HEK293 (cell line): ENCODE results near the gene WDR44.
A peak's percentile ranks its signal among the peaks of the same experiment; 100 is the strongest.

Experiments
- CTCF ChIA-PET: fragments of 350-600 bp; formaldehyde crosslinking; extraction: SDS; loops from one replicate; lab custom pipeline; 2021; ENCODE audit warnings: antibody characterized with exemption; lab: Yijun Ruan, JAX
- POLR2A ChIA-PET: fragments of 300-600 bp; formaldehyde crosslinking; extraction: SDS; loops from one replicate; lab custom pipeline; 2020; ENCODE audit warnings: antibody characterized with exemption, inconsistent platforms; lab: Yijun Ruan, JAX
- H3K27ac ChIP-seq: fragments of 200-500 bp; sonication (Bioruptor generic); 2 replicates; pipeline ENCODE4 v1.5.1; 2014; ENCODE audit warnings: low read depth, low read length, control low read depth, inconsistent platforms; ENCODE audit errors: extremely low read depth
- H3K36me3 ChIP-seq, 2 experiments: fragments of 200-500 bp in 1 of 2; sonication (Bioruptor generic) in 1 of 2; 1 replicate in 1 of 2; 2 replicates in 1 of 2; pipeline ENCODE4 v1.5.1; 2014 to 2017; ENCODE audit warnings: inconsistent platforms in 2 of 2, low read length in 2 of 2; ENCODE audit not compliant: control insufficient read depth in 2 of 2, insufficient read depth in 1 of 2
- H3K4me1 ChIP-seq: fragments of 200-500 bp; sonication (Bioruptor generic); 2 replicates; pipeline ENCODE4 v1.5.1; 2014; ENCODE audit warnings: mild to moderate bottlenecking, low read length, inconsistent platforms; ENCODE audit not compliant: control insufficient read depth, insufficient read depth
- H3K4me3 ChIP-seq: 2 replicates; pipeline ENCODE4 v1.5.1; 2011; ENCODE audit warnings: low read depth, mild to moderate bottlenecking, control low read depth, low read length, moderate library complexity
- H3K9me3 ChIP-seq: fragments of 200-500 bp; sonication (Bioruptor generic); 2 replicates; pipeline ENCODE4 v1.5.1; 2014; ENCODE audit warnings: low read depth, low read length, inconsistent platforms; ENCODE audit not compliant: control insufficient read depth, insufficient read depth
- KLF8 ChIP-seq: fragments of 450-650 bp; formaldehyde crosslinking; IDR thresholded peaks from 2 replicates; pipeline ENCODE4 v1.5.1; 2016; ENCODE audit warnings: missing biosample characterization, missing genetic modification characterization
- PRDM6 ChIP-seq: fragments of 450-650 bp; formaldehyde crosslinking; IDR thresholded peaks from 2 replicates; pipeline ENCODE4 v1.5.1; 2017; ENCODE audit warnings: missing biosample characterization, missing genetic modification characterization
- TSHZ1 ChIP-seq: fragments of 450-650 bp; formaldehyde crosslinking; IDR thresholded peaks from 2 replicates; pipeline ENCODE4 v1.5.1; 2016; ENCODE audit warnings: missing biosample characterization, missing genetic modification characterization, borderline replicate concordance
- WT1 ChIP-seq: fragments of 450-650 bp; formaldehyde crosslinking; IDR thresholded peaks from 2 replicates; pipeline ENCODE4 v1.5.1; 2016; ENCODE audit warnings: missing biosample characterization, missing genetic modification characterization
- ZFP37 ChIP-seq: fragments of 450-650 bp; formaldehyde crosslinking; IDR thresholded peaks from 2 replicates; pipeline ENCODE4 v1.5.1; 2016; ENCODE audit warnings: missing biosample characterization, missing genetic modification characterization
- ZNF10 ChIP-seq: fragments of 450-650 bp; formaldehyde crosslinking; IDR thresholded peaks from 2 replicates; pipeline ENCODE4 v1.5.1; 2017; ENCODE audit warnings: missing biosample characterization, missing genetic modification characterization
- ZNF146 ChIP-seq: fragments of 450-650 bp; formaldehyde crosslinking; IDR thresholded peaks from 2 replicates; pipeline ENCODE4 v1.5.1; 2016; ENCODE audit warnings: missing biosample characterization, missing genetic modification characterization
- ZNF155 ChIP-seq: fragments of 450-650 bp; formaldehyde crosslinking; IDR thresholded peaks from 2 replicates; pipeline ENCODE4 v1.5.1; 2016; ENCODE audit warnings: missing biosample characterization, missing genetic modification characterization
- ZNF311 ChIP-seq: fragments of 450-650 bp; formaldehyde crosslinking; IDR thresholded peaks from 2 replicates; pipeline ENCODE4 v1.5.1; 2017; ENCODE audit warnings: missing biosample characterization, missing genetic modification characterization, borderline replicate concordance
- ZNF335 ChIP-seq: fragments of 450-650 bp; formaldehyde crosslinking; conservative IDR thresholded peaks from 2 replicates; pipeline ENCODE4 v1.5.1; 2016; ENCODE audit warnings: missing biosample characterization, missing genetic modification characterization
- ZNF404 ChIP-seq: fragments of 450-650 bp; formaldehyde crosslinking; IDR thresholded peaks from 2 replicates; pipeline ENCODE4 v1.5.1; 2017; ENCODE audit warnings: missing biosample characterization, missing genetic modification characterization
- ZNF558 ChIP-seq: fragments of 450-650 bp; formaldehyde crosslinking; IDR thresholded peaks from 2 replicates; pipeline ENCODE4 v1.5.1; 2016; ENCODE audit warnings: missing biosample characterization, missing genetic modification characterization
- ZNF560 ChIP-seq: fragments of 450-650 bp; formaldehyde crosslinking; IDR thresholded peaks from 2 replicates; pipeline ENCODE4 v1.5.1; 2017; ENCODE audit warnings: missing biosample characterization, missing genetic modification characterization, borderline replicate concordance
- ZNF580 ChIP-seq: fragments of 450-650 bp; formaldehyde crosslinking; IDR thresholded peaks from 2 replicates; pipeline ENCODE4 v1.5.1; 2016; ENCODE audit warnings: missing biosample characterization, missing genetic modification characterization
- ZNF629 ChIP-seq: fragments of 450-650 bp; formaldehyde crosslinking; IDR thresholded peaks from 2 replicates; pipeline ENCODE4 v1.5.1; 2017; ENCODE audit warnings: missing biosample characterization, missing genetic modification characterization
- ZNF677 ChIP-seq: fragments of 450-650 bp; IDR thresholded peaks from 2 replicates; pipeline ENCODE4 v1.5.0; 2018; ENCODE audit warnings: missing biosample characterization, mild to moderate bottlenecking, missing genetic modification characterization, moderate library complexity
- ZNF76 ChIP-seq: fragments of 450-650 bp; formaldehyde crosslinking; IDR thresholded peaks from 2 replicates; pipeline ENCODE4; 2016; ENCODE audit warnings: low read depth, missing biosample characterization, missing genetic modification characterization, borderline replicate concordance
- ZNF843 ChIP-seq: fragments of 450-650 bp; formaldehyde crosslinking; IDR thresholded peaks from 2 replicates; pipeline ENCODE4 v1.5.1; 2016; ENCODE audit warnings: missing biosample characterization, missing genetic modification characterization

The WDR44 gene

GRCh38 chrX:118432799-118433198 lies 86.9 kb downstream of the WDR44 start:
- peaks cover 3 to 42% of the 10 kb centered on the region in 2 experiments; a peak in 2 of 3 replicates for H3K36me3 ChIP-seq
- no peak overlapping the region for H3K4me3 ChIP-seq
- CTCF ChIA-PET, result no interaction called here
- H3K4me1 ChIP-seq, result no peaks in the 10 kb centered on the region
- H3K9me3 ChIP-seq, result no peaks in the 10 kb centered on the region
- TF ChIP-seq ZNF10 (tag by site-specific recombination), result peak; percentile 99
- TF ChIP-seq ZNF311 (tag by site-specific recombination), result no peak
- TF ChIP-seq, all 188 proteins: peak for 1
- H3K27ac ChIP-seq, result no peak overlapping the region
- POLR2A ChIA-PET, result no interaction called here

GRCh38 chrX:118437283-118437682 lies 91.4 kb downstream of the WDR44 start:
- H3K9me3 ChIP-seq, result no peaks in the 10 kb centered on the region
- H3K4me3 ChIP-seq, result no peak overlapping the region
- TF ChIP-seq ZNF404 (tag by site-specific recombination) (no peak), ZNF560 (tag by site-specific recombination) (no peak), ZNF843 (no peak), ZNF146 (no peak), ZNF155 (tag by site-specific recombination) (no peak), ZNF76 (tag by site-specific recombination) (no peak), ZNF629 (tag by site-specific recombination) (no peak), KLF8 (no peak), ZNF677 (tag by site-specific recombination) (no peak), TSHZ1 (tag by site-specific recombination) (no peak), PRDM6 (tag by site-specific recombination) (no peak), ZNF558 (tag by site-specific recombination) (no peak), ZNF10 (tag by site-specific recombination) (no peak), ZFP37 (tag by site-specific recombination) (no peak), WT1 (tag by site-specific recombination) (no peak)
- TF ChIP-seq, all 188 proteins: peak for 0
- H3K27ac ChIP-seq, result no peak overlapping the region
- H3K4me1 ChIP-seq, result no peaks in the 10 kb centered on the region
- ChIA-PET CTCF (no interaction called here), POLR2A (no interaction called here)
- H3K36me3 ChIP-seq, result peaks cover 16 to 49% of the 10 kb centered on the region in 2 experiments; a peak in 2 of 3 replicates

GRCh38 chrX:118448273-118448783 lies 102.4 kb downstream of the WDR44 start:
- no peak for TF ChIP-seq ZNF580 (tag by site-specific recombination)
- TF ChIP-seq ZNF335 (tag by site-specific recombination), result peak; percentile 34
- H3K27ac ChIP-seq, result no peak overlapping the region
- no peaks in the 10 kb centered on the region for H3K9me3 ChIP-seq
- no peaks in the 10 kb centered on the region for H3K4me1 ChIP-seq
- POLR2A ChIA-PET, result no interaction called here
- peaks cover 9 to 26% of the 10 kb centered on the region in 2 experiments for H3K36me3 ChIP-seq
- no peak overlapping the region for H3K4me3 ChIP-seq
- CTCF ChIA-PET, result interaction anchor here (2.5 kb wide), 1 partner anchor 11 kb away, joined by 13 read pairs; no protein-coding TSS in a partner anchor
